GM18517 (cell line): ENCODE data around the gene DAPP1.

Experiments used
- ATAC-seq: cut with Tn5 transposase; IDR thresholded peaks from one replicate; pipeline ENCODE4 v1.9.1; 2021; ENCODE audit warnings: mild to moderate bottlenecking, moderate library complexity; ENCODE audit not compliant: unreplicated experiment

DAPP1 gene

GRCh38 chr4:99852199-99852749, 35.6 kb downstream of the DAPP1 start:
- ATAC-seq = no peak

- no peak for ATAC-seq
Observed at GRCh38 chr4:99853190-99853589, 36.6 kb downstream of the DAPP1 start.

- no peak for ATAC-seq
Observed at GRCh38 chr4:99853999-99854398, 37.4 kb downstream of the DAPP1 start.

- peak; percentile 47 for ATAC-seq
Observed at GRCh38 chr4:99855678-99856077, 39.1 kb downstream of the DAPP1 start.

GRCh38 chr4:99856166-99856565, 39.5 kb downstream of the DAPP1 start:
- no peak for ATAC-seq

- ATAC-seq = no peak
Observed at GRCh38 chr4:99857307-99857706, 40.7 kb downstream of the DAPP1 start.

GRCh38 chr4:99859618-99860017, 43.0 kb downstream of the DAPP1 start:
- ATAC-seq = peak; percentile 58

- no peak for ATAC-seq
Observed at GRCh38 chr4:99860521-99860920, 43.9 kb downstream of the DAPP1 start.

GRCh38 chr4:99861120-99861905, 44.7 kb downstream of the DAPP1 start:
- ATAC-seq = peak; percentile 48

GRCh38 chr4:99863804-99864203, 47.2 kb downstream of the DAPP1 start:
- no peak for ATAC-seq

- ATAC-seq = no peak
Observed at GRCh38 chr4:99868126-99868596, 51.5 kb downstream of the DAPP1 start.

- no peak for ATAC-seq
Observed at GRCh38 chr4:99872570-99872969, 55.9 kb downstream of the DAPP1 start.

GRCh38 chr4:99875071-99875470, 58.4 kb downstream of the DAPP1 start:
- no peak for ATAC-seq

GRCh38 chr4:99876946-99877345, 60.3 kb downstream of the DAPP1 start:
- ATAC-seq = no peak

- ATAC-seq = no peak
Observed at GRCh38 chr4:99878604-99879003, 62.0 kb downstream of the DAPP1 start.

GRCh38 chr4:99879458-99879857, 62.8 kb downstream of the DAPP1 start:
- ATAC-seq = no peak

GRCh38 chr4:99885063-99885664, 68.5 kb downstream of the DAPP1 start:
- peak; percentile 55 for ATAC-seq

GRCh38 chr4:99885687-99886086, 69.1 kb downstream of the DAPP1 start:
- ATAC-seq = no peak

GRCh38 chr4:99886146-99886545, 69.5 kb downstream of the DAPP1 start:
- ATAC-seq = no peak

GRCh38 chr4:99887837-99888236, 71.2 kb downstream of the DAPP1 start:
- no peak for ATAC-seq

- no peak for ATAC-seq
Observed at GRCh38 chr4:99891351-99891750, 74.7 kb downstream of the DAPP1 start.

- no peak for ATAC-seq
Observed at GRCh38 chr4:99893029-99893428, 76.4 kb downstream of the DAPP1 start.
